Mucosa of descending colon (tissue), 3 donors: ENCODE measurements around the gene SLC25A19. TPM values are rescaled to one million over a fixed set of nuclear protein-coding genes. Genes with fewer than 3 reads are reported as not detected.
A peak's percentile ranks its signal among the peaks of the same experiment; 100 is the strongest.

Experiments
- ATAC-seq: fragments of 200-7000 bp; cut with Tn5 transposase; one replicate; pipeline ENCODE4 v1.9.1; 2020; ENCODE audit warnings: mild to moderate bottlenecking, moderate library complexity
- DNase-seq, 3 donors: peaks; one replicate each; pipeline ENCODE4 v3.0.0-alpha.2; 2020
- H3K36me3 ChIP-seq: fragments of 200-600 bp; one replicate; pipeline ENCODE4 v1.8.0; 2021; ENCODE audit warnings: low read depth, mild to moderate bottlenecking
- H3K4me1 ChIP-seq: fragments of 200-600 bp; one replicate; pipeline ENCODE4 v1.8.0; 2021; ENCODE audit warnings: low read depth, mild to moderate bottlenecking
- H3K4me3 ChIP-seq: fragments of 200-600 bp; one replicate; pipeline ENCODE4 v1.8.0; 2021; ENCODE audit warnings: mild to moderate bottlenecking
- H3K9me3 ChIP-seq: fragments of 200-600 bp; one replicate; pipeline ENCODE4 v1.8.0; 2021; ENCODE audit warnings: mild to moderate bottlenecking
- intact Hi-C, 2 donors: fragments of 100-400 bp; cut with DNase I in 1 of 2; cut with micrococcal nuclease in 1 of 2; formaldehyde crosslinking; loops; one replicate each; pipeline versions ENCODE4 v1.11.0 to v1.11.1; 2022; cut with DNase I, micrococcal nuclease
- total RNA-seq, 3 donors: library from RNA; stranded (reverse); fragmentation: NEBNext Ultra II Directional in 2 of 3; extraction: Animal tissue kit (Norgen Biotek cat#: 25700) in 2 of 3; gene quantifications; one replicate each; pipeline versions ENCODE4 v1.2.1 to v1.2.4, GENCODE V29; 2021 to 2023
- TF ChIP-seq, protein P1 (sequence below): fragments of 200-600 bp; IDR thresholded peaks from one replicate; pipeline ENCODE4 v1.8.0; 2022; ENCODE audit warnings: antibody characterized with exemption, mild to moderate bottlenecking
- donor health status: DM: no; HTN: no; CAD: no; lungs with moderate emphysema.
- donor health status: DM: no; HTN: no; CAD: no.
- donor health status: DM: no; HTN: yes; CAD: no.

The SLC25A19 gene
- total RNA-seq, 3 donors from 2014 or later, result 15.5 to 20.0 (median 15.6) TPM

GRCh38 chr17:75315541-75316243, 26.5 kb upstream of the SLC25A19 start:
- no peaks in the 10 kb centered on the region for H3K9me3 ChIP-seq
- H3K4me1 ChIP-seq, result no peaks in the 10 kb centered on the region
- ATAC-seq (peak; percentile 2), DNase-seq (no peak)
- TF ChIP-seq, protein P1, sequence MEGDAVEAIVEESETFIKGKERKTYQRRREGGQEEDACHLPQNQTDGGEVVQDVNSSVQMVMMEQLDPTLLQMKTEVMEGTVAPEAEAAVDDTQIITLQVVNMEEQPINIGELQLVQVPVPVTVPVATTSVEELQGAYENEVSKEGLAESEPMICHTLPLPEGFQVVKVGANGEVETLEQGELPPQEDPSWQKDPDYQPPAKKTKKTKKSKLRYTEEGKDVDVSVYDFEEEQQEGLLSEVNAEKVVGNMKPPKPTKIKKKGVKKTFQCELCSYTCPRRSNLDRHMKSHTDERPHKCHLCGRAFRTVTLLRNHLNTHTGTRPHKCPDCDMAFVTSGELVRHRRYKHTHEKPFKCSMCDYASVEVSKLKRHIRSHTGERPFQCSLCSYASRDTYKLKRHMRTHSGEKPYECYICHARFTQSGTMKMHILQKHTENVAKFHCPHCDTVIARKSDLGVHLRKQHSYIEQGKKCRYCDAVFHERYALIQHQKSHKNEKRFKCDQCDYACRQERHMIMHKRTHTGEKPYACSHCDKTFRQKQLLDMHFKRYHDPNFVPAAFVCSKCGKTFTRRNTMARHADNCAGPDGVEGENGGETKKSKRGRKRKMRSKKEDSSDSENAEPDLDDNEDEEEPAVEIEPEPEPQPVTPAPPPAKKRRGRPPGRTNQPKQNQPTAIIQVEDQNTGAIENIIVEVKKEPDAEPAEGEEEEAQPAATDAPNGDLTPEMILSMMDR, result no peak
- intact Hi-C loops, result no loop called here
- H3K4me3 ChIP-seq, result no peak overlapping the region
- H3K36me3 ChIP-seq, result no peaks in the 10 kb centered on the region

DNA sequence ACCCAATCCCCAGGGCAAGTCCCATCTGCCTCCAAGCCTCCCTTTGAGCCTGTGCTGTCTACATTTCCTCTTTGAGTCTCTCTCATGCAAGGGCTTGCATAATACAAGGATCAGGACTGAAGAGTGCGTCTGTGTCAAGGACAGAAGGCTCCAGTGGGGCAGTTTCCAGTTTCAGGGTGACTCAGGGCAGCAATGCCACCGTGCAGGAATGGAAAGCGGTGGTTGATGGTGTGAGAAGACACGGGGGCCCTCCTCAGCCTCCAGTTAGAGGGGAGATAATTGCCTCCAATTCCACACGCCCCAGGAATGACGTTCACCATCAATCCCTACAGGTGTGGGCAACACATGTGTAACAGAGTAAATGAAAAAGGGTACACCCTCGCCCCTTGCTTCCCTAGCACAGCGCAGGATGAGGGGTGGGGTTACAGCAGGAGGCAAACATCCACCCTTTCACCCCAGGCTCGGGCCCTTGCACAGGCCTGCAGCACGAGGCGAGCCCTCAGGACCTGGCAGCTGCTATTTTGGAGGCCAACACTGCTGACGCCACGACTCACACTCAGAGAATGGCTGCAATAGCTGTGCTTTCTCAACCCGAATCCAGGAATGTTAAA, 24.8 kb upstream of the SLC25A19 start:
- DNase-seq, result peak in 2 of 3 donors; percentile 35 to 48
- H3K4me3 ChIP-seq, result no peak overlapping the region
- peaks cover 15% of the 10 kb centered on the region for H3K4me1 ChIP-seq
- intact Hi-C loops, result no loop called here
- TF ChIP-seq, protein P1, result no peak
- H3K9me3 ChIP-seq, result no peaks in the 10 kb centered on the region
- no peaks in the 10 kb centered on the region for H3K36me3 ChIP-seq
- ATAC-seq, result no peak

DNA sequence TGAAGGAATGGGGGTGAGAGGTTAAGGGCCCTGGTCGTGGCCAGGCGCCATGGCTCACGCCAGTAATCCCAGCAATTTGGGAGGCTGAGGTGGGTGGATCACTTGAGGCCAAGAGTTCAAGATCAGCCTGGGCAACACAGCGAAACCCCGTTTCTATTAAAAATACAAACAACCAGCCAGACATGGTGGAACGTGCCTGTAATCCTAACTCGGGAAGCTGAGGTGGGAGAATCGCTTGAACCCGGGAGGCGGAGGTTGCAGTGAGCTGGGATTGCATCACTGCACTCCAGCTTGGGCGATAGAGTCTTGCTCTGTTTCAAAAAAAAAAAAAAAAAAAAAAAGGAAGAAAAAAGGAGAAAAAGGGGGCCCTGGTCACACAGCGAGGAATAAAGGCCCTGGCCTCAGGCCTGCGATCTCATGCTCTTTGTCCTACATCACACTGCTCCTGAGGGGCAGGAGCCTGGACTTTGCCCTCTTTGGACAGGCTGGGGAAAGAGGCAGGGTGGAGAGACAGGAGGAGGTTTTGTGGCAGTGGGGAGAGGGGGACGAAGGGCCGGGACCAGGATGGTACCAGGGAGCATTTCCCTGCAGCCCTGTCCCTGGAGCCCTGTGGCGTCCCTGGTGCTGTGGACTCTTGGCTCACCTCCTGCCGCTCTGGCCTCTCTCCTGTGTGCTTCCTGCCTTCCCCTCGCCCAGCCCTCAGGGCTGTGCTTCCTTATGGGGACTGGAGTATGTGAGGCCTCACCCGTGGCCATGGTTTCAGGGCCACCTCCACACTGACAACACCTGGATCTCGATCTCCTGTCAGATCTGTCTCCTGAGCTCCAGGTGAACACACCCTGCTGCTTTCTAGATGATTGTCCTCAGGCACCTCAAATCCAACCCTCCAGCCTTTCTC, 19.7 kb upstream of the SLC25A19 start:
- peaks cover 20% of the 10 kb centered on the region for H3K4me1 ChIP-seq
- TF ChIP-seq, protein P1, result no peak
- no peaks in the 10 kb centered on the region for H3K36me3 ChIP-seq
- H3K9me3 ChIP-seq, result no peaks in the 10 kb centered on the region
- ATAC-seq, result peak; percentile 95
- H3K4me3 ChIP-seq, result no peak overlapping the region
- intact Hi-C loops, result no loop called here
- DNase-seq, result peak; percentile 82 to 85 (median 83)

- intact Hi-C loops, result no loop called here
- no peak for DNase-seq
- no peaks in the 10 kb centered on the region for H3K9me3 ChIP-seq
- no peak for ATAC-seq
- no peaks in the 10 kb centered on the region for H3K36me3 ChIP-seq
- H3K4me1 ChIP-seq, result peaks cover 20% of the 10 kb centered on the region
- no peak overlapping the region for H3K4me3 ChIP-seq
- TF ChIP-seq, protein P1, result no peak
These were observed 18.9 kb upstream of the SLC25A19 start for GRCh38 chr17:75307957-75308731.
